Endothelial cell (in vitro differentiated cells): ENCODE results near the gene PPIL4. TPM values are rescaled to one million over a fixed set of nuclear protein-coding genes. Genes with fewer than 3 reads are reported as not detected.

ENCODE experiments used
- DNase-seq: peaks from one replicate; pipeline ENCODE4 v3.0.0; 2021; ENCODE audit warnings: low spot score
- H3K27ac Mint-ChIP-seq: one replicate; pipeline ENCODE4 v1.8.0; 2021; ENCODE audit warnings: mixed read lengths, inconsistent platforms; ENCODE audit not compliant: unreplicated experiment
- H3K27me3 Mint-ChIP-seq: one replicate; pipeline ENCODE4 v1.8.0; 2021; ENCODE audit warnings: mild to moderate bottlenecking, moderate library complexity, mixed read lengths, inconsistent platforms; ENCODE audit not compliant: unreplicated experiment
- H3K36me3 Mint-ChIP-seq: one replicate; pipeline ENCODE4 v1.8.0; 2021; ENCODE audit warnings: mild to moderate bottlenecking, low read depth, mixed read lengths, inconsistent platforms; ENCODE audit not compliant: unreplicated experiment
- H3K4me1 Mint-ChIP-seq: one replicate; pipeline ENCODE4 v1.8.0; 2021; ENCODE audit warnings: mild to moderate bottlenecking, mixed read lengths, inconsistent platforms; ENCODE audit not compliant: unreplicated experiment
- H3K4me3 Mint-ChIP-seq: one replicate; pipeline ENCODE4 v1.8.0; 2021; ENCODE audit warnings: mild to moderate bottlenecking, mixed read lengths, inconsistent platforms; ENCODE audit not compliant: unreplicated experiment
- H3K9me3 Mint-ChIP-seq: one replicate; pipeline ENCODE4 v1.8.0; 2021; ENCODE audit warnings: mixed read lengths, inconsistent platforms; ENCODE audit not compliant: unreplicated experiment
- CTCF ChIP-seq: fragments of 200-600 bp; sonication (generic); IDR thresholded peaks from one replicate; pipeline ENCODE4 v1.5.0; 2021; ENCODE audit warnings: antibody characterized with exemption; ENCODE audit not compliant: unreplicated experiment
- total RNA-seq: library from RNA; stranded (reverse); fragmentation: NEBNext Ultra II Directional; extraction: Animal tissue kit (Norgen Biotek cat#: 25700); gene quantifications from one replicate; pipeline ENCODE4 v1.2.1, GENCODE V29; 2021; ENCODE audit not compliant: unreplicated experiment

The PPIL4 gene
- total RNA-seq, 1 donor from 2014 or later, result 25.5 TPM

- H3K27ac Mint-ChIP-seq, result no peak within 1 kb of the TSS
- no peak within 1 kb of the TSS for H3K4me3 Mint-ChIP-seq
- no peaks in the 10 kb centered on the region for H3K9me3 Mint-ChIP-seq
- H3K27me3 Mint-ChIP-seq, result peaks cover 6% of the 10 kb centered on the region
- H3K4me1 Mint-ChIP-seq, result peaks cover 35% of the 10 kb centered on the region
- no peak for TF ChIP-seq CTCF
- DNase-seq, result no peak
- no peaks in the 10 kb centered on the region for H3K36me3 Mint-ChIP-seq
These were observed 60.8 kb downstream of the PPIL4 start, which contains the start of gene ZC3H12D for GRCh38 chr6:149484733-149485700. Gene ZC3H12D, minus strand, starts transcription at chr6:149485014. Its CDS starts 10,471 bp downstream, at chr6:149474543.

DNA sequence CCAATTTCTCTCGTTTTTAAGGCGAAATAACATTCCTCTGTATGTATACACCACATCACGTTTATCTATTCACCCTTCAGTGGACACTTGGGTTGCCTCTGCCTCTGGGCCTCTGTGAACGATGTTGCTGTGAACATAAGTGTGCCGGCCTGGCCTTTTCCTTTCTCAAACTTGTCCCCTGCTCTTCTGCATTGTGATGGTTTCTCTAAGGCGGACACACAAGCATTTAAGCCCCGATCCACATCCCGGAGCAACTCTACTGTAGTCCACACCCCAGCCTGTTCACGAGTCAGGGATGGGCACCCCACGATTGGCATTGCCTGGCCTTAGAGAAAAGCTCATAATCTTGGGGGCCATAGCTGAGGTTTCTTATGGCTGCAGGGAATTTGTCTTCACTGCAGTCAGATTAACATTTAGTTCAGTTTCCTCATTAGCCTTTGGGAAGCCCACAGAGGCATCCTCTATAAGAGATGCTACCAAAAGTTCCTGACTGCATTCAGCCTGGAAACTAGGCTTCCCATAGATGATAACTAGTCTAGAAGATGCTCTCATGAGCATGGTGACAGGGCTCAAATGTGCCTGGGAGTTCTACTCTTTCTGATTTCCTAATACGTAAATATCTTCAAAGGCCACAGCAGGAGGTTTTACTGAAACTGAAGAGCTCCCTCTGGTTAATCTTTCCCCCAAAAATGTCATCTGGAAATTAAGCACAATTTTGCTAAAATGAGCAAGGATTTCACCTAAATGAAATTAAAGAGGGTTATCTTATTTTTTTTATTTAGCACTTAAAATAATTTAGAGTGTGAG lies 61.8 kb downstream of the PPIL4 start:
- Mint-ChIP-seq H3K4me1 (peaks cover 37% of the 10 kb centered on the region), H3K36me3 (no peaks in the 10 kb centered on the region), H3K27ac (no peak overlapping the region), H3K27me3 (peaks cover 6% of the 10 kb centered on the region), H3K4me3 (no peak overlapping the region), H3K9me3 (no peaks in the 10 kb centered on the region)
- no peak for TF ChIP-seq CTCF
- no peak for DNase-seq

DNA sequence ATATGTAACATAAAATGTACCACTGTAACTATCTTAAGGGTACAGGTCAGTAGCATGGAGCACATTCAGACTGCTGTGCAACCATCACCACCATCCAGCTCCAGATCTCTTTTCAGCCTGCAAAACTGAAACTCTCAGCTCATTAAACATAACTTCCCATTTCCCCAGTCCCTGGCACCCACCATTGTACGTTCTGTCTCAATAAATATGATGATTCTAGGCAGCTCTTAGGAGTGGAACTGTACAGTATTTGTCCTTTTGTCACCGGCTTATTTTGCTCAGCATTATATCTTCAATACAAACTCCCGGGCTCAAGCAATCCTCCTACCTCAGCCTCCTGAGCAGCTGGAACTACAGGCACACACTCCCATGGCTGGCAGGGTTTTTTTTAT lies 62.5 kb downstream of the PPIL4 start:
- no peaks in the 10 kb centered on the region for H3K36me3 Mint-ChIP-seq
- H3K27me3 Mint-ChIP-seq, result peaks cover 6% of the 10 kb centered on the region
- H3K27ac Mint-ChIP-seq, result peak overlapping the region; percentile 67
- H3K4me1 Mint-ChIP-seq, result peaks cover 37% of the 10 kb centered on the region
- H3K4me3 Mint-ChIP-seq, result no peak overlapping the region
- DNase-seq, result no peak
- no peaks in the 10 kb centered on the region for H3K9me3 Mint-ChIP-seq
- no peak for TF ChIP-seq CTCF

DNA sequence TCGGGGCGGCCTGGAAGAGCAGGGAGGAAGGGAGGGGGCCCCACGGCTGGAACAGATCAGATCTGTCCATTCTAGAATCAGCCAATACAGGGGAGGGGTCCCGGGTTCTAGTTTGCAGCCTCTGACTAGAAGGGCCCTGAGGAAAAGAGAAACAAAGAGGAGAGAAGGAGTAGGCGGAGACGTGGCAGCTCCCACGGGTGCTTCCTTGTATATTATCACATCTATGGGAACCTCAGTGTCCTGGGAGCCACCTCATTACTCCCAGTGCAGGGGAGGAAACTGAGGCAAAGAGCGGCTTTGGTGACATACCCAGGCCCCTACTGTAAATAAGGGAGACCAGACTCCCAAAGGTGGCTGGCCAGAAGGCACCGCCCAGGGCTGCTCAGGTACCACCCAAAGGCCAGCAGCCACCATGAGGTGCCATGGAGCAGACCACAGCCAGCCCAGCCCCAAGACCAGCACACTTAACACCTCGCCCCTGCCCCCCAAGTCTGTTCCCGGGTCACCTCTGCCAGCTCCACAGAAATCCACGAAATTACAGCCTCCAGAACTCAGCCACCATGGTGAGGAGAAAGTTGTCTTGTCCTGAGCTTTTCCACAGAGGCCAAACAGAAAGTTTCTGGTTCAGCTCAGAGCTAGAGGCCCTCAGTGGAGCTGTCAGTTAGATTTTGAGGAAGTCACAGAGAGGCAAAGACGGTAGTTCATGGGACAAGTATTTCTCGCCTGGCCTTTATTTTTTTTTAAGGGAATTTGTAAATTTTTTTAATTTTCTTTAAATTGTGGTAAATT lies 63.1 kb downstream of the PPIL4 start:
- no peak for DNase-seq
- H3K9me3 Mint-ChIP-seq, result no peaks in the 10 kb centered on the region
- H3K4me1 Mint-ChIP-seq, result peaks cover 37% of the 10 kb centered on the region
- peaks cover 6% of the 10 kb centered on the region for H3K27me3 Mint-ChIP-seq
- TF ChIP-seq CTCF, result no peak
- no peaks in the 10 kb centered on the region for H3K36me3 Mint-ChIP-seq
- H3K27ac Mint-ChIP-seq, result peak overlapping the region; percentile 90
- H3K4me3 Mint-ChIP-seq, result no peak overlapping the region
